ENCODE results near the gene ENDOV. TPM values are rescaled to one million over a fixed set of nuclear protein-coding genes. Genes with fewer than 3 reads are reported as not detected.

The ENDOV gene
- total and polyA plus RNA-seq, 2 of the 13 experiments (the other 11 are each of a cell fraction or from before 2014, with no cell fraction given) = 15.1 to 17.1 TPM

- TF ChIP-seq CTCF (CRISPR knock-in tag; IDR thresholded peaks at IDR 0.05) (no peak; the same call in 1 of the 2 replicates), ZNF101 (CRISPR knock-in tag; IDR thresholded peaks at IDR 0.05; ENCODE audit: borderline replicate concordance, low read depth) (0 out of 2 replicates have a peak, but pooled peaks have one; percentile 67), TOPORS (CRISPR knock-in tag; IDR thresholded peaks at IDR 0.05) (peak; percentile 94), NFIB (CRISPR knock-in tag; IDR thresholded peaks at IDR 0.05; ENCODE audit: borderline replicate concordance) (no peak), HNRNPK (IDR thresholded peaks at IDR 0.05; ENCODE audit: low read depth, low read length, poor library complexity, severe bottlenecking) (no peak), ZNF547 (CRISPR knock-in tag; IDR thresholded peaks at IDR 0.05) (peak; percentile 73), NFE2L2 (IDR thresholded peaks at IDR 0.05; ENCODE audit: low read length) (no peak), NR2F6 (IDR thresholded peaks at IDR 0.05) (no peak), NR2F6 (CRISPR knock-in tag; IDR thresholded peaks at IDR 0.05) (0 out of 2 replicates have a peak, but pooled peaks have one; percentile 4), RBM39 (IDR thresholded peaks at IDR 0.05; ENCODE audit: low read depth, low read length, poor library complexity, severe bottlenecking) (peak; percentile 67), NFKBIZ (CRISPR knock-in tag; IDR thresholded peaks at IDR 0.05) (peak; percentile 64), ZNF761 (CRISPR knock-in tag; conservative IDR thresholded peaks at IDR 0.05) (peak; percentile 93), LCORL (IDR thresholded peaks at IDR 0.05) (0 out of 2 replicates have a peak, but pooled peaks have one; percentile 30), LCORL (CRISPR knock-in tag; IDR thresholded peaks at IDR 0.05) (peak; percentile 49)
- TF ChIP-seq, protein P1, sequence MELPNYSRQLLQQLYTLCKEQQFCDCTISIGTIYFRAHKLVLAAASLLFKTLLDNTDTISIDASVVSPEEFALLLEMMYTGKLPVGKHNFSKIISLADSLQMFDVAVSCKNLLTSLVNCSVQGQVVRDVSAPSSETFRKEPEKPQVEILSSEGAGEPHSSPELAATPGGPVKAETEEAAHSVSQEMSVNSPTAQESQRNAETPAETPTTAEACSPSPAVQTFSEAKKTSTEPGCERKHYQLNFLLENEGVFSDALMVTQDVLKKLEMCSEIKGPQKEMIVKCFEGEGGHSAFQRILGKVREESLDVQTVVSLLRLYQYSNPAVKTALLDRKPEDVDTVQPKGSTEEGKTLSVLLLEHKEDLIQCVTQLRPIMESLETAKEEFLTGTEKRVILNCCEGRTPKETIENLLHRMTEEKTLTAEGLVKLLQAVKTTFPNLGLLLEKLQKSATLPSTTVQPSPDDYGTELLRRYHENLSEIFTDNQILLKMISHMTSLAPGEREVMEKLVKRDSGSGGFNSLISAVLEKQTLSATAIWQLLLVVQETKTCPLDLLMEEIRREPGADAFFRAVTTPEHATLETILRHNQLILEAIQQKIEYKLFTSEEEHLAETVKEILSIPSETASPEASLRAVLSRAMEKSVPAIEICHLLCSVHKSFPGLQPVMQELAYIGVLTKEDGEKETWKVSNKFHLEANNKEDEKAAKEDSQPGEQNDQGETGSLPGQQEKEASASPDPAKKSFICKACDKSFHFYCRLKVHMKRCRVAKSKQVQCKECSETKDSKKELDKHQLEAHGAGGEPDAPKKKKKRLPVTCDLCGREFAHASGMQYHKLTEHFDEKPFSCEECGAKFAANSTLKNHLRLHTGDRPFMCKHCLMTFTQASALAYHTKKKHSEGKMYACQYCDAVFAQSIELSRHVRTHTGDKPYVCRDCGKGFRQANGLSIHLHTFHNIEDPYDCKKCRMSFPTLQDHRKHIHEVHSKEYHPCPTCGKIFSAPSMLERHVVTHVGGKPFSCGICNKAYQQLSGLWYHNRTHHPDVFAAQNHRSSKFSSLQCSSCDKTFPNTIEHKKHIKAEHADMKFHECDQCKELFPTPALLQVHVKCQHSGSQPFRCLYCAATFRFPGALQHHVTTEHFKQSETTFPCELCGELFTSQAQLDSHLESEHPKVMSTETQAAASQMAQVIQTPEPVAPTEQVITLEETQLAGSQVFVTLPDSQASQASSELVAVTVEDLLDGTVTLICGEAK (IDR thresholded peaks at IDR 0.05) = peak; percentile 87
- TF ChIP-seq, protein P1 (CRISPR knock-in tag; IDR thresholded peaks at IDR 0.05) = peak; percentile 89
- TF ChIP-seq, protein P2, sequence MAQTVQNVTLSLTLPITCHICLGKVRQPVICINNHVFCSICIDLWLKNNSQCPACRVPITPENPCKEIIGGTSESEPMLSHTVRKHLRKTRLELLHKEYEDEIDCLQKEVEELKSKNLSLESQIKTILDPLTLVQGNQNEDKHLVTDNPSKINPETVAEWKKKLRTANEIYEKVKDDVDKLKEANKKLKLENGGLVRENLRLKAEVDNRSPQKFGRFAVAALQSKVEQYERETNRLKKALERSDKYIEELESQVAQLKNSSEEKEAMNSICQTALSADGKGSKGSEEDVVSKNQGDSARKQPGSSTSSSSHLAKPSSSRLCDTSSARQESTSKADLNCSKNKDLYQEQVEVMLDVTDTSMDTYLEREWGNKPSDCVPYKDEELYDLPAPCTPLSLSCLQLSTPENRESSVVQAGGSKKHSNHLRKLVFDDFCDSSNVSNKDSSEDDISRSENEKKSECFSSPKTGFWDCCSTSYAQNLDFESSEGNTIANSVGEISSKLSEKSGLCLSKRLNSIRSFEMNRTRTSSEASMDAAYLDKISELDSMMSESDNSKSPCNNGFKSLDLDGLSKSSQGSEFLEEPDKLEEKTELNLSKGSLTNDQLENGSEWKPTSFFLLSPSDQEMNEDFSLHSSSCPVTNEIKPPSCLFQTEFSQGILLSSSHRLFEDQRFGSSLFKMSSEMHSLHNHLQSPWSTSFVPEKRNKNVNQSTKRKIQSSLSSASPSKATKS (CRISPR knock-in tag; IDR thresholded peaks at IDR 0.05) = 0 out of 2 replicates have a peak, but pooled peaks have one; percentile 32
Measured at GRCh38 chr17:80414803-80415625, at the start of gene ENDOV (continued).
